HG03103 (cell line): Measurements from ENCODE around the gene DGKI.

ENCODE experiments used
- ATAC-seq: cut with Tn5 transposase; IDR thresholded peaks from one replicate; pipeline ENCODE4 v1.9.1; 2021; ENCODE audit warnings: low read depth; ENCODE audit not compliant: unreplicated experiment

Gene DGKI

GRCh38 chr7:137390076-137390475, 456.7 kb downstream of the DGKI start:
- no peak for ATAC-seq

GRCh38 chr7:137388916-137389315, 457.9 kb downstream of the DGKI start:
- no peak for ATAC-seq

GRCh38 chr7:137386966-137387365, 459.8 kb downstream of the DGKI start:
- ATAC-seq = no peak

- no peak for ATAC-seq
Measured at GRCh38 chr7:137381045-137381444, 465.7 kb downstream of the DGKI start.

GRCh38 chr7:137373507-137373906, 473.3 kb downstream of the DGKI start:
- no peak for ATAC-seq

GRCh38 chr7:137371616-137372015, 475.2 kb downstream of the DGKI start:
- no peak for ATAC-seq

- no peak for ATAC-seq
Measured at GRCh38 chr7:137366995-137367394, 479.8 kb downstream of the DGKI start.

GRCh38 chr7:137363683-137364082, 483.1 kb downstream of the DGKI start:
- ATAC-seq = no peak

- ATAC-seq = no peak
Measured at GRCh38 chr7:137360087-137360679, 486.6 kb downstream of the DGKI start.

- ATAC-seq = no peak
Measured at GRCh38 chr7:137354961-137355360, 491.8 kb downstream of the DGKI start.

- no peak for ATAC-seq
Measured at GRCh38 chr7:137354396-137354795, 492.4 kb downstream of the DGKI start.

- ATAC-seq = no peak
Measured at GRCh38 chr7:137351941-137352340, 494.8 kb downstream of the DGKI start.

- ATAC-seq = no peak
Measured at GRCh38 chr7:137345799-137346449, 500.9 kb downstream of the DGKI start.

GRCh38 chr7:137343281-137343841, 503.4 kb downstream of the DGKI start, which contains the start of gene PTN:
Gene PTN (minus strand): TSS chr7:137343733. CDS start chr7:137254973, 88,760 bp downstream.
- ATAC-seq = no peak

GRCh38 chr7:137342828-137343261, 503.9 kb downstream of the DGKI start:
- no peak for ATAC-seq

GRCh38 chr7:137342265-137342664, 504.5 kb downstream of the DGKI start:
- no peak for ATAC-seq

- no peak for ATAC-seq
Measured at GRCh38 chr7:137337902-137338301, 508.9 kb downstream of the DGKI start.

- ATAC-seq = no peak
Measured at GRCh38 chr7:137335814-137336213, 511.0 kb downstream of the DGKI start.

- ATAC-seq = no peak
Measured at GRCh38 chr7:137331378-137331777, 515.4 kb downstream of the DGKI start.
